ENCODE measurements around the gene FRMD1.

DNA sequence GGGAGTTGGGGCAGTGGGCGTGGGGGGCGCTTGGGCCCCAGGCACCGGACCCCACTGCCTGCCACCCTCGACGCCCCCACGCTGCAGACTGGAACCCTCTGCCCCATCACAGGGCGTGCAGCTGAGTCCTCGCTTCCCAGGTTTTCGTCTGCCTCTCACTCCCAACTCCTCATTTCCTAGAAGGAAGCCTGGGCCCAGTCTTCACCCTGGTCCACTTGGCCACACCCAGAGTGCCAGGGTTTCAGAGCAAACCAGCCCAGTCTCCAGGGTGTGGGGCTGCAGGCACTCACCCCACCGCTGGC, 30.3 kb downstream of the FRMD1 start:
- no peak for TF ChIP-seq EZH2 (IDR thresholded peaks at IDR 0.05)
- no peak for TF ChIP-seq FOXP2 (optimal IDR thresholded peaks at IDR 0.05; ENCODE audit: control extremely low read depth, extremely low read length, insufficient read depth)
